HG03378 (cell line): ENCODE data around the gene CNOT9.
"Not testable (repeated sequence)": the region's sequence is repeated elsewhere in the genome, so short reads cannot be mapped to it uniquely, and the experiment has no call there.

Experiments used
- ATAC-seq: cut with Tn5 transposase; IDR thresholded peaks from one replicate; pipeline ENCODE4 v1.9.1; 2021; ENCODE audit warnings: mild to moderate bottlenecking, moderate library complexity; ENCODE audit not compliant: unreplicated experiment

CNOT9 gene, protein sequence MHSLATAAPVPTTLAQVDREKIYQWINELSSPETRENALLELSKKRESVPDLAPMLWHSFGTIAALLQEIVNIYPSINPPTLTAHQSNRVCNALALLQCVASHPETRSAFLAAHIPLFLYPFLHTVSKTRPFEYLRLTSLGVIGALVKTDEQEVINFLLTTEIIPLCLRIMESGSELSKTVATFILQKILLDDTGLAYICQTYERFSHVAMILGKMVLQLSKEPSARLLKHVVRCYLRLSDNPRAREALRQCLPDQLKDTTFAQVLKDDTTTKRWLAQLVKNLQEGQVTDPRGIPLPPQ

DNA sequence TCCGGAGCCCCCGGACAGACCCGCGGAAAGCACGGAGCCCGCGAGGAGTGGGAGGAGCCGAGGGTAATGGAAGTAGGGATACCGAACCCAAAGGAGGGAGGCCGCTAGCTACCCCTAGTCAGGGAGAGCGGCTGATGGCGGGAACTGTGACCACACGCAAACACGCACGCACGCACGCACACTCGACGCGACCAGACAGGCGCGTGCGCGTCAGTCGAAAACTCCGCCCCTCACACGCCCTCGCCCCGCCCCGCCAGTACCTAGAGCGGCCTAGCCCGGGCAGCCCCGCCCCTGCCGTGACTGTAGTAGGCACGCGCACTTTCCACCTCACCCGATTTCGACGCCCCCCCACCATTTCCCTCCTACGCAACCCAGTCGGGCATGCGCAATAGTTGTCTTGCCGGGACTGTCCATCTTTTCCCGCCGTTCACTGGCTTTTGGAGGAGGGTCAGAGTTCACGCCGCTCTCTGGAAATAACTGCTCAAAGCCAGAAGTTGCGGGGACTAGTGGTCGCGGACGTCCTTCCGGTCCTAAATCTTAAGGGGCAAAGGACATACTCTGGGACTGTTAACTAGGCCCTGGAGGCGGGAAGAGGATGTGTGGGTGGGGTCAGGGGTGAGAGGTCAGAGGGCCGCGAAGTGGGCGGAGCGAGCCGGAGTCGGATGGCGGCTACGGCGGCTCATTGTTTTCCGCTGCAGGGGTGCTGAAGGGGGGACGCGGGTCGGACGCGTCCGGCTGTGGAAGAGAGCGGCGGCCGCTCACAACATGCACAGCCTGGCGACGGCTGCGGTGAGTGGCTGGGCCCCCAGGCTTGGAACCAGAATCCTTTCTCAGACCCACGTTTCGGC lies at the start of gene CNOT9, which contains the start of gene USP37:
Gene CNOT9, plus strand, starts transcription at position 650 of the 848 bp plus-strand sequence. Its CDS starts 116 bp downstream, at position 766.
Gene USP37, minus strand, starts transcription at position 162 of the 848 bp plus-strand sequence. CDS start 9,698 bp downstream, outside the sequence.
- peak; percentile 54 for ATAC-seq

DNA sequence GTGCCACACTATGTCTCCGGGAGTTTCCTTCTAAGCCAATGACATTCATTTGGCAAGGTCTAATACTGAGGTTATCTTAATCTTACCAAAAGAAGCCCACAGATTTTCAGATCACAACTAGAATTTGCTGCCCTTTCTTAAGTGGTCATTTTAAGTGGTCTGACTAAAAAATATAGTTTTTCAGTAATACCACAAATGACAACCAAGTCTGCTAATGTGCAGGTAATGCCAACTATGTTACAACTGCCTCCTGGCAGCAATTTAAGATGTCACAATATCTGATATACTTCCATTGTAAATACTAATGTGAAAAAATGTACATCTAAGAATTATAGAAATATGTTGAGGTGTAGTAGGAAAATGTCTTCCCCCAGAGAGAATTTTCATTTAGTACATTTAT lies 49.8 kb upstream of the CNOT9 start:
- ATAC-seq: no peak

DNA sequence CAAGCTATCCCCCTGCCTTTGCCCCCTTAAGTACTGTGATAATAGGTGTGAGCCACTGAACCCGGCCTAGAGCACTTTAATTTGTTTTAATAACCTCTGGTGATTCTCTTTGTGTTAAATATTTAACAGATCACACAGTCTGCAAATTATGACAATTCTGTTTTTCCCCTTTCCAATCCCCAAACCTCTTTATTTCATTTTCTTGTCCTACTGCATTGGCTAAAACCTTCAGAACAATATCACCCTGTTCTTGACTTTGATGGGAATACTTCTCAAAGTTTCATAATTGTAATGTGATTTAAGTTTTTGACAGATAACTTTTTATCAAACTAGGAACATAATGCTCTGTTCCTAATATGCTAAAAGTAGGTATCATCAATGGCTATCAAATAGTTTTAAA lies 45.0 kb upstream of the CNOT9 start:
- ATAC-seq: no peak

DNA sequence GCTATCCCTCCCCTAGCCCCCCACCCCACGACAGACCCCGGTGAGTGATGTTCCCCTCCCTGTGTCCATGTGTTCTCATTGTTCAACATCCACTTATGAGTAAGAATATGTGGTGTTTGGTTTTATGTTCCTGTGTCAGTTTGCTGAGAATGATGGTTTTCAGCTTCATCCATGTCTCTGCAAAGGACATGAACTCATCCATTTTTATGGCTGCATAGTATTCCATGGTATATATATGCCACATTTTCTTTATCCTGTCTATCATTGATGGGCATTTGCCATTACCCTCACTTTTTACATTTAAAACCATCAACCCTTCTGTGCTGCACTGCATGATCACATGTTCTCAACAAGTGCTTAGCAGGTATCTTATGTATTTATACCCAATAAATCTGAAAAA lies 40.2 kb upstream of the CNOT9 start:
- not testable (repeated sequence) for ATAC-seq

DNA sequence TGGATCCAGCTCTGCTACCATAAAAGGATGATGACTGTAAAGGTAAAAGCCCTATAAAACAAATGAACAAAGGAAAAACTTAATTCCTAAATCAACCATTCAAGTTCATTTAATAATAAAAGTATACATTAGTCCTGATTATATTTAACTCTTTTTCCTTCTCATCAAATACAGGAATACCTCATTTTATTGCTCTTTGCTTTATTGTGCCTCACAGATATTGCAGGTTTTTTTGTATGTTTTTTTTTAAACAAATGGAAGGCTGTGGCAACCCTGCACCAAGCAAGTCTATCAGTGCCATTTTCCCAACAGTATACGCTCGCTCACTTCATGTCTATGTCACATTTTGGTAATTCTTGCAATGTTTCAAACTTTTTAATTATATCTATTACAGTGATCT lies 38.6 kb upstream of the CNOT9 start:
- ATAC-seq: no peak

DNA sequence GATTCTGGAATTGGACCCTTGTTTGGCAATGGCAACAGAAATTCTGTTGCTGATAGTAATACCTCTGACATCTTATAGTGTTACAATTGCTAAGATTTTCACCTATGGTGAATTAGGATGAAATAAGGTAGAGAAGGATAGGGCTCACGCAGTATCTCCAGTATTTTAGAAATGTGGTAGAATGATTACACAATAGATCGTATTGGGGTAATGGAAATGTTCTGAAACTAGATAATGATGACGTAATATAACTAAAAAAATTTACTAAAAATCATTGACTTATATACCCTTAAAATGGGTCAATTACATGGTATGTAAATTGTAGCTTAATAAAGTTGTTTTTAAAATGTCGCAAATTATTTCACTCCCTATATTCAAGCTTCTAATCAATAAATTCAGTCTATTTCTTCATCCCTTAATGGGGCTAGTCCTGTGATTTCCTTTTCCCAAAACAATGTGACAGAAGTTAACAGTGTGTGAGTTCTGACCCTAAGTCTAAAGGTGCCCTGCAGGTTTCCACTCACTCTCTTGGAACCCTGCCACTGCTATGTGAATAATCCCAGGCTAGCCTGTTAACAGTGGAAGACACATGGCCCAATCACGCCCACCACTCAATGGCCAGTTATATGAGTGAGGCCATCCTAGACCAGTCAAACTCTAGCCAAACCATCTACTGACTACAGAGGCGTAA lies 31.7 kb upstream of the CNOT9 start:
- no peak for ATAC-seq

DNA sequence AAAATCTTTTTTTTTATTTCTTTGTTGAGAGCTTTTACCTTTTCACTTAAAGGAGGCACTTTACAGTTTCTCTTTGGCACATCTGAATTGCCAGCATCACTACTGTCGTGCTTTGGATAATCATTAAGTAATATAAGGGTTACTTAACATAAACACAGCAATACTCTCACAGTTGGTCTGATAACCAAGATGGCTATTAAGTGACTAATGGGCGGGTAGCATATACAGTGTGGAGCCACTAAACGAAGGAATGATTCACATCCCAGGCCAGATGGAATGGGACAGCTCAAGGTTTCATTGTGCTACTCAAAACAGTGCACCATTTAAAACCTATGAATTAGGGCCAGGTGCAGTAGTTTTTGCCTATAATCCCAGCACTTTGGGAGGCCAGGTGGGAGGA lies 28.6 kb upstream of the CNOT9 start:
- no peak for ATAC-seq

DNA sequence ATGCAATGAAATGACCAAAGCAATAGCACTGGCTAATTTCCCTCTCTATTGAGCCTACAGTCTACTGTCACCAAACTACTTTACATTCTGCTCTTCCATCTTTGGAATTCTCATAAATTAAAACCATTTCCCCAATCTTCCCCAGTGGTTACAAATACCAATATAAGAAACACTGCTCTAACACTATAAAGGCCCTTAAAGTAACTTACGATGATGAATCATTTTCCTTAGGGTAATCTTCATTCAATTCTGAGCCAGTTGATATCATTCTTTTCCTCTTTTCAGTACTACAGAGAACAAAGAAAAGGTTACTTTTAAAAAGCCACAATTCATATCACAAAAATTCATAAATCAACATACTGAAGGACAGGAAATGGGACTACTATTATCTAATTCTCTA lies 22.6 kb upstream of the CNOT9 start:
- no peak for ATAC-seq

DNA sequence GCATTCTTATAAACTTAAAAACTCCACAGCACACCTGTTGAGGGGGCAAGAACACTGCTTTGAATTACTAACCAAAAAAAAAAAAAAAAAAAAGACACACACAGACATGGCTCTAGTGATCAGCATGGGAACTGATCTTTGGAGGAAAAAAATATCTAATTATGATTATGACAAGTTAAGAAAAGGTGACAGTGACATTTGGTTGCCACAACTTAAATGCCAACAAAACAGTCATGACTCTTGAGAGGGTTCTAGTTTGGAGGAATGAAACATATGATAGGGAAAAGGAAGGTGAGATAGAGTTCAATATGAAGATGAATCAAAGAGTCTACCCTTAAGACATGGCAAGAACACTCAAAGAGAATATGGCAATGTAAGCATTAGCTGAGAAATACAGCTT lies 21.1 kb upstream of the CNOT9 start:
- no peak for ATAC-seq

DNA sequence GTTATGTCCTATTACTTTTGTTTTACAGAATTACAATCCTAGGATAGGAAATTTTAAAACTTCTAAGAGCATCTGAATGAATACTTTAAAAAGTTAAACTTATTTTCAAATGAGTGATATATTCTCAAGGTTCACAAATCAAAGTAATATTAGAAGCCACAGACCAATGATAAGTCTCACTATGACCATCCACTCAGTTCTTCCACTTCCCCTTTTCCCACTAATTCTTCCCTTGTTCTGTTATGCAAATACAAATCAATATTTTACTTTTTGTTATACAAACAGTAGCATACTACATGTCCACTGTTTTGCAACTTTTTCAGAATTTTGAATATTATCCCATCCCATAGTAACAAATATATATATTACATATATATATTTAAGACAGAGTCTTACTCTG lies 20.7 kb upstream of the CNOT9 start:
- ATAC-seq: peak; percentile 51

DNA sequence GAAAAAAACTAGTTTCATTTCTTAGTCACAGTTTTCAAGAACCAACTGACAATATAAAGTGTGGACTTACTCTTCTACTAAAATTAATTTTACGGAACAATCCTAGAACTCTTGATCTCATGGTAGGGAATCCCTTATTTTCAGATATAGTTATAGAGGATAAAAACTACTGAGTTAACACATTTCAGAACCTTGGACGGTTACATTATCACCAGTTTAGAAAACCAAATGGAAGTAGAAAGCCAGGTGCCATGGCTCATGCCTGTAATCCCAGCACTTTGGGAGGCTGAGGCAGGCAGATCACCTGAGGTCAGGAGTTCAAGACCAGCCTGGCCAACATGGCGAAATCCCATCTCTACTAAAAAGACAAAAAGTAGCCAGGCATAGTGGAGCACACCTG lies 14.4 kb upstream of the CNOT9 start:
- not testable (repeated sequence) for ATAC-seq

DNA sequence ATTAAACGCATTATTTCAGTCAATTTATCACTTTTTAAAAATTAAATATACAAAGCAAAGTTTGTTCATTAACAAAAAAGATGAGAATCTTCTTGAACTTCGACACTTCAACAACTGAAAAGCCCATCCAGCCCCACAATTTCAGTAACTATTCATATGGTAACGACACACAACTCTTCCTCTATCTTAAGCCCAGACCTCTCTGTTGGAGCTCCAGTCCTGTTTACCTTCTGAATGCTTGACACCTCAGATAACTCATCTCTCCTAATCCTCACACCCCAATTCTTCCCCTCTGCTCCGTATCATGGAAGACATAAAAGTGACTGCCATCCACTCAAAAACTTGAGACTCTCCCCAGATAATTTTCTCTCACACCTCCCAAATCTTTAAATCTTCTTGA lies 13.1 kb upstream of the CNOT9 start:
- no peak for ATAC-seq

DNA sequence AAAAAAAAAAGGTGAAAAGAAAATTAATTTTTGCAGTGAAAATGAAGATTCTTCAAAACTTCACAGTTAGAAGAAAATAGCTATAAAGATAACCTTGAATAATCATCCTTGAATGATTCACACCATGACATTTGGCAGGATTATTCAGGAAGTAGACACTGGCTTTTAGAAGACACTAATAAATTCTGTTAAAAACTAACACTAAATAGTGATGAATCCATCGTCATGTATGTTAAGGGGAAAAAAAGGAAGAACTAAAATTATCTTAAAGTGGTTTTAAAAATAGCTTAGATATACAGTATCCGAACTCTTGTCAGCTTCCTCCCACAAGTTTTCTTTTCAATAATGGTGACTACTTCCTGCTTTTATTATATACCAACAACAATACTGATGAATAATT lies 10.7 kb upstream of the CNOT9 start:
- no peak for ATAC-seq

DNA sequence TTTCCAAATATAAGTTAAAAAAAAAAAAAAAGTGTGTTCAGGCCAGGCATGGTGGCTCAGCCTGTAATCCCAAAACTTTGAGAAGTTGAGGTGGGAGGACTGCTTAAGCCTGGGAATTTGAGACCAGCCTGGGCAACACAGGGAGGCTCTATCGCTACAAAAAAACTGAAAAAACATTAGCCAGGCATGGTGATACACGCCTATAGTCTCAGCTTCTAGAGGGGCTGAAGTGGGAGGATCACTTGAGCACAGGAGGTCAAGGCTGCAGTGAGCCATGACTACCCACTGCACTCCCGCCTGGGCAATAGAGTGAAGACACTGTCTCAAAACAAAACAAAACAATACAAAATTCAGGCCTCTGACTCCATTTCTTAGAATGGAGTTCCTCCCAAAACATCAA lies 9.7 kb upstream of the CNOT9 start:
- no peak for ATAC-seq

DNA sequence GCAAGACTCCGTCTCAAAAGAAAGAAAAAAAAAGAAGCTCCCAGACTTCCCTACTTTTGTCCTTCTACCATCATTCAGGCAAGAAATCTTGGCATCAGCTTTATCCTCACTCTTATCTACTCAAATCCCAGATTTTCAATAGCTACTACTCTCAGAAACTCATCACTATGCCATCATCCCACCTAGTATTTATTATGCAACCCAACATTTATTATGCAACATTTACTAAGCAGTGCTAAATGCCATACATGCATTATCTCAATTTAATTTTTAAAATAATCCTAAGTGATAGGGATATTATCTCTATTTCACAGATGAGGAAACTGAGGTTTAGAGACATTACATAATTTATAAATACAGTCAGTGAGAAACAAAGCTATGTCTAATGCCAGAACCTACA lies 4.6 kb upstream of the CNOT9 start:
- ATAC-seq: no peak

DNA sequence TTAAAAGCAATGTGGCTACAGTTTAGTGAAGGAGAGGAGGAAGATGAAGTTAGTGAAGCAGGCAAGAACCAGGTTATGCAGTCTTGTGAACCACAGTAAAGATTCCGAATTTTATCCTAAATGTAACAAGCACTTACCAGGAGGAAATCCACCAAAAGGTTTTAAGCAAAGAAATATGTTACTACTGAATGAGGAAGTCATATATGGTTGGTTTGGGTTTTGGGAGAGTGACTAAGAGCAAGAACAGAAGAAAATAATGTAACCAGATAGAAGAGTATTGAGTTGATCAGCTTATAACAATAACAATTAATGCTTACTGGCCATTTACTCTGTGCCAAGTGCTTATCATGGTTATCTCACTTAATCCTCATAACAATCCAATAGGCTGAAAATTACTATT lies 2.3 kb upstream of the CNOT9 start:
- no peak for ATAC-seq

DNA sequence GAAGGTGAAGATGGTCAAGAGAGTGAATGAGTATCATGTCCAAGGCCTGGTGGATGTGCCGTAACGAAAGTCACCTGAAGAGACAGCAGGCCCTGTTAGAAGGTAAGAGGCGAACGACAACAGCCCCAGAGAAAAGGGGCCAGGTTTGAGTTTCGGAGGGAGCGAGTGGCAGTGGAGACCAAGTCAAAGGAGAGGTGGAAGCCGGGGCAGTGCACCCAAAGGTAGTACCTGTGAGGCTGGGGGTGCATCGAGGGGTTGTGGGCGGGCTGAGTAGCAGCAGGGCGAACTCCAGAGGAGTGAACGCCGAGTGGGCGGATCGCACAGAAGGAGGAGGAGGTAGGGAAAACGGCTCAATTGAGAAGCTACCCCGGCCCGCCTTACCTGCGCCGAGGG lies 846 bp upstream of the CNOT9 start:
- peak; percentile 29 for ATAC-seq

DNA sequence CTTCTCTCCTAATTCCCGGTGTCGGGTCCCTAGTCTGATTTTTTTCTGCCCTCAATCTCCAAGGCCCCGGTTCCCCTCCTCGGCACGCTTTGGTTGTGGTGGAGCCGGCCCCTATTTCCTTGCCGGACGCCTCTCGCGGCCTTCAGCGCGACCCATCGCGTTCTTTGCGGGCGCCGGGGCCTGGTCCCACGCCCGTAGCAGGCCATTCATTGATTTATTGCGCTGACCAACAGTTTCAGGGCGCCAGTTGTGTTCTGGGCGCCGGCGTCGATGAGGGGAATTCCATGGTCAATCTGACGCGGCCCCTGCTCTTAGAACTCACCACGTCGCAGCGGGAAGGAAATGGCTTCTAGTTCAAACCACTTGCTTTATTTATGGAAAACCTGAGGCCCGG lies 396 bp downstream of the CNOT9 start:
- ATAC-seq: peak; percentile 26

DNA sequence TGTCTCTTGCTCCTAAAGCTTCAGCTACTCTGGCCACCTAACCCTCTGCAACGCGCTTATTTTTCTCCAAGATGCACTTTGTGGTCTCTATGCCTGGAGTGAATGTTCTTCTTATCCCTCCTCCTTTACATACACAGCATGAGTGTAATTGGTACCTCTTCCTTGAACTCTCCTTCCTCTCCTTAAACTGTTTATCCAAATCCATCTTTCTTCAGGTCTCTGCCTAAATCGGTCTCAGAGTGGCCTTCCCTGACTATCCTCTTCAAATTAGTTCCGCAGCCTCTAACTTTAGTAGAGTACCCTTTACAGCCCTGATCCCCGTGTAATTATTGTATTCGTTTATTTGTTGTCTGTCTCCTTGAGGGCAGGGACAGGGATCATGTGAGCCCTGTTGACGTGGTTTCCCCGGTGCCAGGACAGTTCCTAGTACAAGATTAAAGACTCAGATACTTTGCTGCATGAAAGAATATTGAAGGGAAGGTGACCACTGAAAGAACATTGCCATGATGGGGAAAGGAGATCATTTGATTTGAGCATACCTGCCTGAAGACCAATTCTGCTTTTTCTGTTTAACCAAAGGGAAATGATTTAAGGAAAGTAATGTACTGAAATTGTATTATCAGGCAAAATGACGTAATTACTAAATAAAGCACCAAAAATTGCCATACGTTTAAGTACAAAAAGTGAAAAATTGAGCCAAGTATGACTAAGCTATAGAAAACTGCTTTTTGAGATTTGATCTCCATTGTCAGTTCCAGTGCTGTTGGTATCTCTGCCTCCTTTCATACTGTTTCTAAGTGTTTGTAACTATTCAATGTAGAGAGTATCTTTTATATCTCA lies 1.2 kb downstream of the CNOT9 start:
- no peak for ATAC-seq

DNA sequence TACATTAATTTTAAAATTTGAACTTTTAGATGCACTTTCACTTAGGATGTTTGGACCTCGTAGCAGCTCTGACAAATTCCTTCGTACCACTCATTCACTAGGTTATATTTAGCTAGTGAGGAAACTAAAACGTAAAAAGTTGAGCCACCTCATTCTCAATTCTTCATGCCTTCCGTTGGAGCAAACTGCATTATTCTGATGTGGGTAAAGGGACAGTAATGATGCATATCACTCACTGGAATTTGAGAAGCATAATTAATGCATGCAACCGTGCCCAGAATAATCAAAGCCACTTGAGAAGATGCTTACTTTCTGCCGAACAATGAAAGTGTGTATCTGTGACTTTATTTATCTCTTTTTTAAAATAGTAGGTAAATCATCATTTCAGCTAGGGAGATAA lies 2.2 kb downstream of the CNOT9 start:
- ATAC-seq: no peak

DNA sequence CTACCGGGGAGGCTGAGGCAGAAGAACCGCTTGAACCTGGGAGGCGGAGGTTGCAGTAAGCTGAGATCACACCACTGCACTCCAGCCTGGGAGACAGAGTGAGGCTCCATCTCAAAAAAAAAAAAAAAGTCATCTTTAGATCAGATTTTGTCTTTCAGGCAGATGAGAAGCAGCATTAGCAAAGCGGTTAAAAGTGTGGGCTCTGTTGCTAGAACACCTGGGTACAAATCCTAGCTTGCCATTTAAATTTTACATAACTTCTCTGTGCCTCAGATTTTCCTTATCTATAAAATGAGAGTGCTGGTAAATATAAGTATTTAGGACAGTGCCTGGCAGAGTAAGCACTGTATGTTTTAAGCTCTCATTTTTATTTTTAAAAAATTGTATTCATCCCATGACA lies 8.2 kb downstream of the CNOT9 start:
- ATAC-seq: no peak
